K562 (cell line): ENCODE results near the gene CCM2. TPM values are rescaled to one million over a fixed set of nuclear protein-coding genes. Genes with fewer than 3 reads are reported as not detected.

Experiments used
- ATAC-seq: fragments of 200-7000 bp; cut with Tn5 transposase; 3 replicates; pipeline ENCODE4 v1.9.1; 2020; ENCODE audit warnings: moderate library complexity
- BruUV-seq: library from RNA; stranded (reverse); fragments of 400-500 nt; replicated peaks from 2 replicates; lab custom pipeline; 2021; lab: Mats Ljungman, UMichigan
- CTCF ChIA-PET: fragments of 300-600 bp; formaldehyde crosslinking; extraction: SDS; loops from one replicate; lab custom pipeline; 2021; ENCODE audit warnings: low intra/inter-chr PET ratio; lab: Yijun Ruan, JAX
- POLR2A ChIA-PET: fragments of 300-600, 350-650 bp; sonication (Branson Sonifier 250); formaldehyde crosslinking; extraction: SDS; loops from one replicate; lab custom pipeline; 2021; ENCODE audit warnings: antibody characterized with exemption, inconsistent platforms; lab: Yijun Ruan, JAX
- DNase-seq, 4 experiments: peaks; one replicate each; pipeline versions ENCODE4 v3.0.0 to v3.0.0-alpha.2; 2011 to 2018; ENCODE audit warnings: low spot score in 3 of 4, mixed read lengths in 3 of 4; ENCODE audit errors: extremely low read depth in 1 of 4
- FAIRE-seq: peaks from 2 replicates; lab custom pipeline; 2011; peaks lifted over from hg19 to GRCh38; lab: Jason Lieb, UNC
- H2AFZ ChIP-seq: 2 replicates; pipeline ENCODE4 v1.6.0; 2011; ENCODE audit warnings: low read depth, low read length, control low read depth, inconsistent platforms
- H3K27ac ChIP-seq: fragments of 200-600 bp; 3 replicates; pipeline ENCODE4 v1.8.0; 2011; ENCODE audit warnings: low read depth, mild to moderate bottlenecking, control low read depth, inconsistent platforms, low read length, moderate library complexity, mixed read lengths; ENCODE audit errors: extremely low read depth
- H3K27me3 ChIP-seq, 2 experiments: fragments of 300-600 bp in 1 of 2; 2 replicates in 1 of 2; 3 replicates in 1 of 2; pipeline versions ENCODE4 v1.6.0 to v1.8.0; 2011; ENCODE audit warnings: inconsistent platforms in 2 of 2, low read length in 2 of 2, mild to moderate bottlenecking in 1 of 2, mixed read lengths in 1 of 2, moderate library complexity in 1 of 2; ENCODE audit not compliant: control insufficient read depth in 2 of 2, insufficient read depth in 2 of 2
- H3K36me3 ChIP-seq: fragments of 300-600 bp; 3 replicates; pipeline ENCODE4 v1.8.0; 2011; ENCODE audit warnings: mild to moderate bottlenecking, low read length, inconsistent platforms; ENCODE audit not compliant: control insufficient read depth, insufficient read depth
- H3K4me1 ChIP-seq, 2 experiments: fragments of 200-600 bp in 1 of 2; replicated peaks in 1 of 2; 2 replicates in 1 of 2; 3 replicates in 1 of 2; pipeline versions ENCODE4 v1.5.1 to v1.8.0; 2011; ENCODE audit warnings: inconsistent platforms in 2 of 2, low read length in 2 of 2, mild to moderate bottlenecking in 1 of 2, mixed read lengths in 1 of 2, moderate library complexity in 1 of 2; ENCODE audit not compliant: control insufficient read depth in 2 of 2, insufficient read depth in 2 of 2
- H3K4me2 ChIP-seq: 2 replicates; pipeline ENCODE4 v1.6.1; 2011; ENCODE audit warnings: low read length, control low read depth, inconsistent platforms, mixed read lengths; ENCODE audit not compliant: insufficient read depth
- H3K4me3 ChIP-seq: fragments of 200-600 bp; sonication (generic), shearing (Covaris generic); 2 replicates; pipeline ENCODE4 v1.5.1; 2016; ENCODE audit warnings: control low read depth, inconsistent platforms
- H3K79me2 ChIP-seq: fragments of 200-600 bp; 3 replicates; pipeline ENCODE4 v1.8.0; 2011; ENCODE audit warnings: low read length, inconsistent platforms; ENCODE audit not compliant: control insufficient read depth, insufficient read depth
- H3K9ac ChIP-seq, 2 experiments: 2 replicates each; pipeline versions ENCODE4 v1.6.0 to v1.6.1; 2011; ENCODE audit warnings: low read depth in 2 of 2, low read length in 2 of 2, control low read depth in 1 of 2, inconsistent platforms in 1 of 2, mild to moderate bottlenecking in 1 of 2, mixed read lengths in 1 of 2; ENCODE audit not compliant: insufficient read depth in 1 of 2
- H3K9me1 ChIP-seq: one replicate; pipeline ENCODE4 v1.6.0; 2011; ENCODE audit warnings: inconsistent platforms, mild to moderate bottlenecking, low read length, moderate library complexity; ENCODE audit not compliant: control insufficient read depth, insufficient read depth
- H3K9me3 ChIP-seq: replicated peaks from 2 replicates; pipeline ENCODE4 v1.5.1; 2011; ENCODE audit warnings: low read depth, low read length, inconsistent platforms; ENCODE audit not compliant: control insufficient read depth, insufficient read depth
- H4K20me1 ChIP-seq: replicated peaks from 2 replicates; pipeline ENCODE4 v1.6.1; 2011; ENCODE audit warnings: low read length, inconsistent platforms, mixed read lengths; ENCODE audit not compliant: control insufficient read depth, insufficient read depth
- CHCHD3 ChIP-seq: fragments of 250-450 bp; sonication (Bioruptor Pico); IDR thresholded peaks from 2 replicates; pipeline ENCODE4 v2.1.2; 2022; ENCODE audit warnings: mild to moderate bottlenecking
- HOXB6 ChIP-seq: fragments of 250-450 bp; sonication (Bioruptor Pico); IDR thresholded peaks from 2 replicates; pipeline ENCODE4 v1.5.1; 2022; ENCODE audit warnings: mild to moderate bottlenecking, borderline replicate concordance
- PHB2 ChIP-seq: fragments of 450-650 bp; IDR thresholded peaks from 2 replicates; pipeline ENCODE4 v1.6.1; 2017; ENCODE audit warnings: low read depth
- RBFOX2 ChIP-seq: fragments of 200-400 bp; formaldehyde crosslinking; IDR thresholded peaks from 2 replicates; pipeline ENCODE4 v1.6.1; 2017; ENCODE audit warnings: low read depth, mild to moderate bottlenecking, low read length, moderate library complexity
- WGBS: fragments of 100-300 bp; shearing (Covaris generic); methylation state at CpG from one replicate; pipeline ENCODE4 v1.1.6; 2016; ENCODE audit warnings: low coverage, mixed read lengths; ENCODE audit not compliant: insufficient coverage; ENCODE audit errors: missing lambda C conversion rate; 5-methylcytosine and 5-hydroxymethylcytosine counted together
- in situ Hi-C: fragments of 300-500 bp; cut with MboI; formaldehyde crosslinking; loops from 4 replicates; pipeline ENCODE4 v1.15.0; 2018; ENCODE audit warnings: inconsistent platforms, mixed read lengths
- intact Hi-C: fragments of 100-400 bp; cut with micrococcal nuclease; formaldehyde crosslinking; loops from 2 replicates; pipeline ENCODE4 v1.14.2; 2022
- polyA plus RNA-seq, 8 experiments: library from polyadenylated mRNA; depleted of rRNA in 4 of 8; stranded (reverse) in 5 of 8; unstranded in 3 of 8; fragments of >200 nt; fragmentation: Nextera tagmentation in 2 of 8; fragmentation: Illumina TruSeq in 1 of 8; extraction: Ambion mirVana in 2 of 8; extraction: Trizol in 1 of 8; gene quantifications; 2 replicates each; pipeline versions ENCODE4 v1.2.1 to v1.2.3, GENCODE V29; 2011 to 2014; ENCODE audit warnings: inconsistent platforms in 1 of 8, missing spikeins in 1 of 8
- total RNA-seq, 7 experiments: library from RNA; depleted of rRNA in 6 of 7; stranded (reverse); fragments of >200 nt in 6 of 7; fragmentation: Illumina TruSeq in 2 of 7; extraction: Trizol in 2 of 7; gene quantifications; 2 replicates each; pipeline versions ENCODE4 v1.2.1 to v1.2.3, GENCODE V29; 2011 to 2021; ENCODE audit warnings: low replicate concordance in 1 of 7
- TF ChIP-seq, protein P1 (sequence below): fragments of 250-450 bp; sonication (Bioruptor Pico); IDR thresholded peaks from 2 replicates; pipeline ENCODE4 v1.8.0; 2021; ENCODE audit warnings: mild to moderate bottlenecking, moderate library complexity
- TF ChIP-seq, protein P2 (sequence below): fragments of 250-450 bp; sonication (Bioruptor Pico); IDR thresholded peaks from 2 replicates; pipeline ENCODE4 v1.5.0; 2020; ENCODE audit warnings: mild to moderate bottlenecking, borderline replicate concordance
- TF ChIP-seq, protein P3 (sequence below): fragments of 450-650 bp; IDR thresholded peaks from 2 replicates; pipeline ENCODE4 v1.6.1; 2016; ENCODE audit warnings: borderline replicate concordance
- TF ChIP-seq, protein P4 (sequence below): IDR thresholded peaks from 2 replicates; pipeline ENCODE4 v1.6.1; 2011; ENCODE audit warnings: borderline replicate concordance, low read depth, mild to moderate bottlenecking, moderate library complexity, low read length; ENCODE audit not compliant: insufficient read depth, poor library complexity, severe bottlenecking
- TF ChIP-seq, protein P5 (sequence below): fragments of 250-450 bp; sonication (Bioruptor Pico); IDR thresholded peaks from 2 replicates; pipeline ENCODE4 v1.4.0; 2020
- TF ChIP-seq, protein P6 (sequence below): fragments of 450-650 bp; IDR thresholded peaks from 2 replicates; pipeline ENCODE4 v1.6.1; 2017; ENCODE audit warnings: antibody characterized with exemption

Gene CCM2
- total and polyA plus RNA-seq, 9 of the 15 experiments (the other 6 are each of a cell fraction or from before 2014, with no cell fraction given), result 0.41 to 38.6 (median 25.9) TPM

DNA sequence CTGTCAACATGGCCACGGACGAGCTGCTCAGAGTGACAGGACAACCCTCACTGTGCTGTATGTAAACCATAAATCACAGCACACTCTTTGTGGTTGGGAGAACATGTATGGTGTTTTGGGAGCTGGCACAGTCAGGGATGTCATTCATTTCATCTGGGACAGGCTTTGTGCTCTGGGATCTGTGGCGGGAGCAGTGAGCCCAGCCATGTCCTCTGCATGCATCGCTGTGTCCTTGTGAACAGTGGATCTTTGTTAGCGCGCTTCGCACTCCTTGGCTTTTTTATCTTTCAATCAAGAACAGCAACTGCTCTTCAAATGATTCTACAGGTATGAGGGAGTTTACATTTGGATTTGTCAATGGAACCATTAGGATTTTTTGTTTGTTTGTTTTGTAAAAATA, 7.1 kb downstream of the CCM2 start:
- Histone ChIP-seq H2AFZ (no peak overlapping the region), H4K20me1 (peaks cover 5% of the 10 kb centered on the region; the same call in 1 of the 2 replicates), H3K27me3 (no peaks in the 10 kb centered on the region), H3K27ac (no peak overlapping the region; the same call in 2 of the 3 replicates), H3K4me3 (no peak overlapping the region), H3K79me2 (peaks cover 73% of the 10 kb centered on the region), H3K4me1 (peaks cover 0 to 4% of the 10 kb centered on the region in 2 experiments; a peak in 3 of 5 replicates), H3K9me1 (no peaks in the 10 kb centered on the region), H3K9ac (peak overlapping the region in 1 of 2 experiments; percentile 3; a peak in 1 of 4 replicates), H3K9me3 (no peaks in the 10 kb centered on the region), H3K36me3 (peaks cover 32% of the 10 kb centered on the region), H3K4me2 (no peak overlapping the region)
- DNase-seq (no peak), ATAC-seq (no peak; the same call in 1 of the 3 replicates), FAIRE-seq (no peak)
- CTCF ChIA-PET, result no interaction called here
- in situ Hi-C loops, result no loop called here
- intact Hi-C loops, result no loop called here
- 80% methylated on average over 7 of the region's 7 CpGs for WGBS
- POLR2A ChIA-PET, result interaction anchor here (0.6 to 1.4 kb wide), 5 partner anchors 9 to 666 kb away, joined by 3 to 4 read pairs (median 4); no protein-coding TSS in a partner anchor
- no TSS peak for BruUV-seq
- TF ChIP-seq PHB2 (no peak), HOXB6 (CRISPR knock-in tag) (no peak), RBFOX2 (no peak), CHCHD3 (CRISPR knock-in tag) (no peak)
- TF ChIP-seq, protein P1, sequence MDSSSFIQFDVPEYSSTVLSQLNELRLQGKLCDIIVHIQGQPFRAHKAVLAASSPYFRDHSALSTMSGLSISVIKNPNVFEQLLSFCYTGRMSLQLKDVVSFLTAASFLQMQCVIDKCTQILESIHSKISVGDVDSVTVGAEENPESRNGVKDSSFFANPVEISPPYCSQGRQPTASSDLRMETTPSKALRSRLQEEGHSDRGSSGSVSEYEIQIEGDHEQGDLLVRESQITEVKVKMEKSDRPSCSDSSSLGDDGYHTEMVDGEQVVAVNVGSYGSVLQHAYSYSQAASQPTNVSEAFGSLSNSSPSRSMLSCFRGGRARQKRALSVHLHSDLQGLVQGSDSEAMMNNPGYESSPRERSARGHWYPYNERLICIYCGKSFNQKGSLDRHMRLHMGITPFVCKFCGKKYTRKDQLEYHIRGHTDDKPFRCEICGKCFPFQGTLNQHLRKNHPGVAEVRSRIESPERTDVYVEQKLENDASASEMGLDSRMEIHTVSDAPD (CRISPR knock-in tag), result no peak
- TF ChIP-seq, protein P2, sequence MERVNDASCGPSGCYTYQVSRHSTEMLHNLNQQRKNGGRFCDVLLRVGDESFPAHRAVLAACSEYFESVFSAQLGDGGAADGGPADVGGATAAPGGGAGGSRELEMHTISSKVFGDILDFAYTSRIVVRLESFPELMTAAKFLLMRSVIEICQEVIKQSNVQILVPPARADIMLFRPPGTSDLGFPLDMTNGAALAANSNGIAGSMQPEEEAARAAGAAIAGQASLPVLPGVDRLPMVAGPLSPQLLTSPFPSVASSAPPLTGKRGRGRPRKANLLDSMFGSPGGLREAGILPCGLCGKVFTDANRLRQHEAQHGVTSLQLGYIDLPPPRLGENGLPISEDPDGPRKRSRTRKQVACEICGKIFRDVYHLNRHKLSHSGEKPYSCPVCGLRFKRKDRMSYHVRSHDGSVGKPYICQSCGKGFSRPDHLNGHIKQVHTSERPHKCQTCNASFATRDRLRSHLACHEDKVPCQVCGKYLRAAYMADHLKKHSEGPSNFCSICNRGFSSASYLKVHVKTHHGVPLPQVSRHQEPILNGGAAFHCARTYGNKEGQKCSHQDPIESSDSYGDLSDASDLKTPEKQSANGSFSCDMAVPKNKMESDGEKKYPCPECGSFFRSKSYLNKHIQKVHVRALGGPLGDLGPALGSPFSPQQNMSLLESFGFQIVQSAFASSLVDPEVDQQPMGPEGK (CRISPR knock-in tag), result no peak
- TF ChIP-seq, protein P3, sequence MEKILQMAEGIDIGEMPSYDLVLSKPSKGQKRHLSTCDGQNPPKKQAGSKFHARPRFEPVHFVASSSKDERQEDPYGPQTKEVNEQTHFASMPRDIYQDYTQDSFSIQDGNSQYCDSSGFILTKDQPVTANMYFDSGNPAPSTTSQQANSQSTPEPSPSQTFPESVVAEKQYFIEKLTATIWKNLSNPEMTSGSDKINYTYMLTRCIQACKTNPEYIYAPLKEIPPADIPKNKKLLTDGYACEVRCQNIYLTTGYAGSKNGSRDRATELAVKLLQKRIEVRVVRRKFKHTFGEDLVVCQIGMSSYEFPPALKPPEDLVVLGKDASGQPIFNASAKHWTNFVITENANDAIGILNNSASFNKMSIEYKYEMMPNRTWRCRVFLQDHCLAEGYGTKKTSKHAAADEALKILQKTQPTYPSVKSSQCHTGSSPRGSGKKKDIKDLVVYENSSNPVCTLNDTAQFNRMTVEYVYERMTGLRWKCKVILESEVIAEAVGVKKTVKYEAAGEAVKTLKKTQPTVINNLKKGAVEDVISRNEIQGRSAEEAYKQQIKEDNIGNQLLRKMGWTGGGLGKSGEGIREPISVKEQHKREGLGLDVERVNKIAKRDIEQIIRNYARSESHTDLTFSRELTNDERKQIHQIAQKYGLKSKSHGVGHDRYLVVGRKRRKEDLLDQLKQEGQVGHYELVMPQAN, result no peak
- TF ChIP-seq, protein P4, sequence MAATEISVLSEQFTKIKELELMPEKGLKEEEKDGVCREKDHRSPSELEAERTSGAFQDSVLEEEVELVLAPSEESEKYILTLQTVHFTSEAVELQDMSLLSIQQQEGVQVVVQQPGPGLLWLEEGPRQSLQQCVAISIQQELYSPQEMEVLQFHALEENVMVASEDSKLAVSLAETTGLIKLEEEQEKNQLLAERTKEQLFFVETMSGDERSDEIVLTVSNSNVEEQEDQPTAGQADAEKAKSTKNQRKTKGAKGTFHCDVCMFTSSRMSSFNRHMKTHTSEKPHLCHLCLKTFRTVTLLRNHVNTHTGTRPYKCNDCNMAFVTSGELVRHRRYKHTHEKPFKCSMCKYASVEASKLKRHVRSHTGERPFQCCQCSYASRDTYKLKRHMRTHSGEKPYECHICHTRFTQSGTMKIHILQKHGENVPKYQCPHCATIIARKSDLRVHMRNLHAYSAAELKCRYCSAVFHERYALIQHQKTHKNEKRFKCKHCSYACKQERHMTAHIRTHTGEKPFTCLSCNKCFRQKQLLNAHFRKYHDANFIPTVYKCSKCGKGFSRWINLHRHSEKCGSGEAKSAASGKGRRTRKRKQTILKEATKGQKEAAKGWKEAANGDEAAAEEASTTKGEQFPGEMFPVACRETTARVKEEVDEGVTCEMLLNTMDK, result no peak
- TF ChIP-seq, protein P5, sequence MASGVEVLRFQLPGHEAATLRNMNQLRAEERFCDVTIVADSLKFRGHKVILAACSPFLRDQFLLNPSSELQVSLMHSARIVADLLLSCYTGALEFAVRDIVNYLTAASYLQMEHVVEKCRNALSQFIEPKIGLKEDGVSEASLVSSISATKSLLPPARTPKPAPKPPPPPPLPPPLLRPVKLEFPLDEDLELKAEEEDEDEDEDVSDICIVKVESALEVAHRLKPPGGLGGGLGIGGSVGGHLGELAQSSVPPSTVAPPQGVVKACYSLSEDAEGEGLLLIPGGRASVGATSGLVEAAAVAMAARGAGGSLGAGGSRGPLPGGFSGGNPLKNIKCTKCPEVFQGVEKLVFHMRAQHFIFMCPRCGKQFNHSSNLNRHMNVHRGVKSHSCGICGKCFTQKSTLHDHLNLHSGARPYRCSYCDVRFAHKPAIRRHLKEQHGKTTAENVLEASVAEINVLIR (CRISPR knock-in tag), result no peak
- TF ChIP-seq, protein P6, sequence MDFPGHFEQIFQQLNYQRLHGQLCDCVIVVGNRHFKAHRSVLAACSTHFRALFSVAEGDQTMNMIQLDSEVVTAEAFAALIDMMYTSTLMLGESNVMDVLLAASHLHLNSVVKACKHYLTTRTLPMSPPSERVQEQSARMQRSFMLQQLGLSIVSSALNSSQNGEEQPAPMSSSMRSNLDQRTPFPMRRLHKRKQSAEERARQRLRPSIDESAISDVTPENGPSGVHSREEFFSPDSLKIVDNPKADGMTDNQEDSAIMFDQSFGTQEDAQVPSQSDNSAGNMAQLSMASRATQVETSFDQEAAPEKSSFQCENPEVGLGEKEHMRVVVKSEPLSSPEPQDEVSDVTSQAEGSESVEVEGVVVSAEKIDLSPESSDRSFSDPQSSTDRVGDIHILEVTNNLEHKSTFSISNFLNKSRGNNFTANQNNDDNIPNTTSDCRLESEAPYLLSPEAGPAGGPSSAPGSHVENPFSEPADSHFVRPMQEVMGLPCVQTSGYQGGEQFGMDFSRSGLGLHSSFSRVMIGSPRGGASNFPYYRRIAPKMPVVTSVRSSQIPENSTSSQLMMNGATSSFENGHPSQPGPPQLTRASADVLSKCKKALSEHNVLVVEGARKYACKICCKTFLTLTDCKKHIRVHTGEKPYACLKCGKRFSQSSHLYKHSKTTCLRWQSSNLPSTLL, result no peak
